GM18502 (cell line): Measurements from ENCODE around the gene SPATA32.

Experiments
- ATAC-seq: cut with Tn5 transposase; IDR thresholded peaks from one replicate; pipeline ENCODE4 v1.9.1; 2021; ENCODE audit warnings: mild to moderate bottlenecking; ENCODE audit not compliant: unreplicated experiment, poor library complexity

The SPATA32 gene

DNA sequence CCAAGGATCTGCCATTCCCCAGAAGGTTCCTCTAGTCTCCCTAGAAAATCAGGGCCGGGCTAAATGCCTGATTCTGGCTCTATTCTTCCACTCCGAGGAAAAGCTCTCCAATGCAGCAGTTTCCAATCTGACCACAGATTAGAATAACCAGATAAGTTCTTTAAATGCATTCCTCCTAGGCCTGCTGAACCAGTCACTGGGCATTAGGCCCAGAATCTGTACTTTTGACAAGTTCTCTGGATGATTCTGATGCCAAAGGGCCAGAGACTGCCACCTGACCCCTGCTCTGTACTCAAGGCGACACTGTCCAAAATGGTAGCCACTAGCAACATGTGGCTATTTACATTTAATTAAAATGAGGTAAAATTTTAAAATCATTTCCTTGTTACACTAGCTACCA lies 32.6 kb upstream of the SPATA32 start:
- no peak for ATAC-seq

DNA sequence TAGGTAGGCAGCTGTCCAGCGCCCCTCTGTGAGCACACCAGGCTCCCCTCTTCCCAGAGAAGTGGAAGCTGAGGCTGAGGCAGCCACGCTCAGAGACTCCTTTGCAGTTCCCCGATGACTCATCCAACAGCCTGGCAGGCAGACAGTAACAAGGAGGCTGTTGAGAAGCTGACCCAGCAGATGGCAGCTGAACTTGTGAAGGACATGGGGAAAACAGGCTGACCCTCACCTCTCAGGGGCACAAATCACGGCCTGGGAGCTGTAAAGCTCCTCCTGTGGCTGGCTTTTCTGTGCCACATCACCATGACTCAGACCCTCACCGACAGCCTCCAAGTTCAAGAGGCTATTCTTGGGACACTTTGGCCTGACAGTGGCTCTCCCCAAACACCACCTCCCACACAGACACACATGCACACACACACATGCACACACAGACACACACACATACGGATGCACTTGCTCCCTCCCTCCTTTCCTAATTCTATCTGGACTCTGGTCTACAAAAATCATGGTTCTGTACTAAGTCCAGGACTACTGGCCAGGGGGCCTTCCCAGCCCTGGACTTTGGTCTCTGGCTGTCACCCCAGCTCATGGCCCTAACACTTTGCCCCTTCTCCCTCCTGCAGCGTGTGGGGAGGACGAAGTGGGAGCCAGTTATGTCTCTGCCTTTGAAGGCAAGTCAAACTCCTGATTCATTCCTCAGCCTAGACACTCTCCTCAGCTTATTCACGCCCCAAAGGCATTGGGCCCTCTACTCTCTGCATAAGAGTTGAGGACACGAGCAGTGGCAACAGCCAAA lies 31.7 kb upstream of the SPATA32 start:
- ATAC-seq, result no peak

DNA sequence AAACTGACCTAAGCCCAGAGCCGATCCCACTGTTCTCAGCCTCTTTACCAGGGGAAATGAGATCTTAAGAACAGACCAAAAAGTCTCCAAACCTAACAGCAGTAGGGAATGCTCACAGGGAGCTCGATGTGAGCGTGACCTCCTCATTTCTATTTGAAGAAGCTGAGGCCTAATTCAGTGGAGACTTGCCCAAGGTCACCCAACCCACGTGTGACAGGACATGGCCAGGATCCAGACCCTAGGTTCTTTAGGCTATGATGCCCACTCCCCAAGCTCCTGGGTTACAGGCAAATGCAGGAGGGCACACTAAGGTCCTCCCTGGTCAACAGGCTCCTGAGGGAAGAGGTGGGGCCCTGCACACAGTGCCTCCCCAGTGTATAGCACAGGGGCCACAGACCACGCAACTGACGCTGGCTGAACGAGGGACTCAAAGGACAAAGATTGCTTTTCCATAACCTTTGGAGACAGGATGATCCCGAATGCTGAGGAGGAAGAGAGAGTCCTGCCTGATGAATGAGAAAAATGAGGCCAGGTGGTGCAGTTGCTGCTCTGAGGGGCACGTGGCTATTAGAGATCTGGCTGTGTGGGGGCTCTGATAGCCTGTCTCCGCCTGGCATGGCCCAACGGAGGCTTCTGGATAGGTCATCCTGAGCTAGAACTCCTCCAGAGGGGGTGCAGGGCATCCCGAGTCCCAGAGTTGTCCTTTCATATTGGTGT lies 31.0 kb upstream of the SPATA32 start:
- ATAC-seq, result no peak

DNA sequence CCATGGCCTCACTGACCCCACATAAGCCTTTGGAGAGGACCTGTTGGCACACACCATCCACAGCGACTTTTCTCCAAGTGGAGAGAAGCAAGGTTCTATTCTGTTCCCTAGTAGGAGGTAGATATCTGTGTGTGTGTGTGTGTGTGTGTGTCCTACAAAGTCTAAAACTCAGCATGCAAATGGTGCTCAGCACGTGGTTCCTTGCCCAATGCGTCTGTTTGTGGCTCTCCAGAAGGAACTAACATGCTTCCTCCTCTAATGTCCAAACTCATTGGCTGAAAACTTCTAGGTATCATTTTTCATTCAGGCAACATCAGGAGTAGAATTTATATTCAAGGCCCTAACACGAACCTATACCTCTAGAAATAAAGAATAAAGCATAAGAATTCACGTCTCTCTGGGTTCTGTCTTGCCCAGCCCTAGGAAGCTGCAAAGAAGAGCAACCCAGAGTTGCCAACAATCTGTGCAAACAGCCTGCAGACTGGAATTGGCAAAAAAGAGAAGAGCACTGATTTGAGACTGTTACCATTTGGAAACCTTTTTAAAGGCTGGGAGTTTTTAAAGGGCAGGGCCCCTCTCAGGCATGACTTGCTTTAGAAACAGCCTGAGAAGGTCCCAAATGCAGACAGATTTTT lies 29.4 kb upstream of the SPATA32 start:
- ATAC-seq, result no peak

DNA sequence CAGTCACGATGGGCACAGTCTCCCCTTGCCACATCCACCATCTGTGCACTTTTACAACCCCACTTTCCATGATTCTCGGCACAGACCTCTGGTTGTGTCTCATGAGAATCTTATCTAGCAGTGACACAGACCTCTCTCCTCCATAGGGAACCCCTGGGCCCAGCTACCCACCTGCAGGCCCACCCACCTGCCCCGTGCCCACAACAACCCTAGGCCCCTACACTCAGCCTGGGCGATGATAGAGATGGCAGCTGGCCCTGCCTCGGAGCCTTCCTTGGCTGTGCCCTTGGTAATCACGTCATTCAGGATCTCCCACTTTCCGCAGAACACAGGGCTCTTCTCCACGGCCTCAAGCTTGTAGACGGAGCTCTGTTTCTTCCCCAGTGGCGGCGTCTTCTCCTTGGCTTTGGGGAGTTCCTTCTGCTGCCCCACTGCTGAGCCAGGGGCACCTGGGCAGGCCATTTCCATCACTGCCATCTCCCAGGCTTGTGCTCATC lies 28.4 kb upstream of the SPATA32 start:
- no peak for ATAC-seq

DNA sequence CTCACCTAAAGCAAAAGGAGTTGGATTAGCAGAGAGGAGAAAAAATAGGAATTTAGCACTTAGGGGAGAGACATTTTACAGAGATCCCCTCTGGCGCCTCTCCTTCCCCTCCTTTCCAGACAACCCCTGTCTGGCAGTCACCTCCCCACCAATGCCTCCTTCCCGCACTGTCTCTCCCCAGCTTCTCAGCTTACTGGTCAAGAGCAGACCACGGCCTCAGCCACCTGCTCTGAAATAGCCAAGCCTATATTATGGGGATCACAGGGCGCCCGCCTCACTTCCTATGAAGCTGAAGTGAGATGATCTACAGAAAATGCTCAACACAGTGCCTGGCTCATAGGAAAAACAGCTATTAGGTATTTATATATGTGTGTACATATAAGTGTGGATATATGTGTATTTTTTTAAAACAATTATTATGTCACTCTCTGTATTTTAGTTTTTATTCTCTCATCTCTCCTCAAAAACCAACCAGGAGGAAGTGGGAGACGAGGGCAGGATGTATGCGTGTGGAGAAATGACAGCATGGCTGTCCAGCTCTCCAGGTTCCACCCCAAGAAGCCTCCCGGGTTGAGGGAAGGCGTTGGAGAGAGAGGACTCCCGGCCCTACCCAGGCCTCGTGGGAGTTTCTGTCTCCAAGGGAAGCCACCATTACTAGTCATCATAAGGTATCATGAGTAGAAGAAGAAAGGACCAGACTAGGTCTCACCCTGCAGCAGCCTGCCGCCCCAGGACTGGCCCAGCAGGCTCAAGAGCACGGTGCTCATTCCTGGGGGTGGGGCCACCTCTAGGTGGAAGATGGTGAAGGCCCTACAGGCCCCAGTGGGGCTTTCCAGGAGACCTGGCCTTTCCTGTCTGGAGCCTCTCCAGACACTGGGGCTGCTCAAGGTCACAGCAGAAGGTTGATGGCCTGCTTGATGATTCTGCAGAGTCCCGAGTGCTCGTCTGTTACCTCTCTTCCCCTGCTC lies 27.7 kb upstream of the SPATA32 start:
- no peak for ATAC-seq

DNA sequence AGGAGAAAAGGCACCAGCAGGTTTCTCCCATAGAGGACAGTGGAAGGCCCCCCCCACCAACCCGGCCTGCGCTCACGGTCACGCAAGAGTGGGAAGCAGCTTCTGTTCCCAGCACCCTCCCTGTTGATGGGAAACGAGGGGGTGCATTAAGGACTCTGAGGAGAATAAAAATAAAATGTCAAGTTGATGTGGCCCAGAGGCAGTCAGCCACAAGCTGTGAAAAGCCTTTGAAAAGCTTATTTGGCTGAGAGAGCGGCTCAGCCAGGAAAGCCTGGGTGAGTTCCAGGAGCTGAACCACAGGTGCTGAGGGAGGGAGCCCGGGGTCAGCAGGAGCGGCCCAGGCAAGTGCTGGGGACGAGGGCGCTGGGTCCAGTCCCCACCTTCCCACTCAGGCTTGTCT lies 26.9 kb upstream of the SPATA32 start:
- ATAC-seq, result no peak

DNA sequence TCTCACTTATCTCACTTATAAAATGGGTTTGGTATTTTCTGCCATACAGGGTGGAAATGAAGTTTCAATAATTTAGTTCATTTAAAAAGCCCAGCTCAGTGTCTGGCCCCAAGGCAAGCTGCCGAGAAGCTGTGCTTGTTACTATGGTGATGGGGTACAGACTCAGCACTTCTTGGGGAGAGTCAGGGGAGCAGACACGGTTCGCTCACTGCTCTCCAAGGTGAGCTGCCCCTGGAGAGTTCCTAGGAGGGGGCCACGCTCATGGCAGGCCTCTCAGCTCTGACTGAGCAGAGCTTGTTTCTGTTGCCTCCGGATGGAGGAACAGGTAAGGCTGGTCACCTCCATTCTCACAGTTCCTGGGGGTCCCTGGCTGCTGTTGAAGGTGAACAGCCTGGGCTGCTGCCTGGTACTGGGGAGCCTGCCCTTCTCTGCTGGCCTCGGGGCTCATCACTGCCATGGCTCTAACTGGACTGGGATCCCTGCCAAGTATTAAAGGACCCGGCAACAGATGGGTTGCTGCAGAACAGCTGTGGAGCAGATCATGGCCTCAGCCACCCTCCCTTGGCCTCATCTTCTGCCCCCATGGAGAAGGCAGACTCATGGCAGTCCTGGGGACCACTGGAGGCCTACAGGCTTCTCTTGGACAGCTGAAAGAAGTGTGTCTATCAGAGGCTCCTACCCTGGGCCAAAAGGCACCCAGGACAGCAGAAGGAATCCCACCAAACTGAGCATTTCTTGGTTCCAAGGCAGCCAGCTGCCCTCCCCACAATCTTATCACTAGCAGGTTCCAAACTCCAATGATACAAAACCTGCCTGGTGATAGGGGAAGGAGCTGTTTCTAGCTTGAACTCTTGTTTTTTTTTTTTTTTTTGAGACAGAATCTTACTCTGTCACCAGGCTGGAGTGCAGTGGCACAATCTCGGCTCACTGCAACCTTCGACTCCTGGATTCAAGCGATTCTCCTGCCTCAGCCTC lies 25.9 kb upstream of the SPATA32 start:
- ATAC-seq, result no peak

DNA sequence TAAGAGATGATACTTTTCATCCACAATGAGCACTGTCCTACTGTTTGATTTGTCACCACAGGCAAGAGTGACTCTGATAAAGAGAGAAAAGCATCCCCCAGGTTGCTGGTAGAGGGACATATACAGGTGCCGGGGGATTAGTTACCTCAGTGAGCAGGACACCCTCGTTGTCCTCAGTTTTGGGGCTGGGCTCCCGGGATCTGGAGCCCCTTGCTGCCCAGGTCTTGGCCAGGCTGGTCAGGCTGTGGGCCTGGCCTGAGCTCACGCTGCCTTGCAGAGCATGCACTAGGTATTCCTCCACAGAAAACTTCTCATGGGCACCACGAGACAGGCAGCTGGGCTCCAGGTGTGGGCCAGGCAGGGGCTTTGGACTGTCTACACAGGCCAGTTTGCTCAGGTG lies 24.4 kb upstream of the SPATA32 start:
- ATAC-seq, result no peak

DNA sequence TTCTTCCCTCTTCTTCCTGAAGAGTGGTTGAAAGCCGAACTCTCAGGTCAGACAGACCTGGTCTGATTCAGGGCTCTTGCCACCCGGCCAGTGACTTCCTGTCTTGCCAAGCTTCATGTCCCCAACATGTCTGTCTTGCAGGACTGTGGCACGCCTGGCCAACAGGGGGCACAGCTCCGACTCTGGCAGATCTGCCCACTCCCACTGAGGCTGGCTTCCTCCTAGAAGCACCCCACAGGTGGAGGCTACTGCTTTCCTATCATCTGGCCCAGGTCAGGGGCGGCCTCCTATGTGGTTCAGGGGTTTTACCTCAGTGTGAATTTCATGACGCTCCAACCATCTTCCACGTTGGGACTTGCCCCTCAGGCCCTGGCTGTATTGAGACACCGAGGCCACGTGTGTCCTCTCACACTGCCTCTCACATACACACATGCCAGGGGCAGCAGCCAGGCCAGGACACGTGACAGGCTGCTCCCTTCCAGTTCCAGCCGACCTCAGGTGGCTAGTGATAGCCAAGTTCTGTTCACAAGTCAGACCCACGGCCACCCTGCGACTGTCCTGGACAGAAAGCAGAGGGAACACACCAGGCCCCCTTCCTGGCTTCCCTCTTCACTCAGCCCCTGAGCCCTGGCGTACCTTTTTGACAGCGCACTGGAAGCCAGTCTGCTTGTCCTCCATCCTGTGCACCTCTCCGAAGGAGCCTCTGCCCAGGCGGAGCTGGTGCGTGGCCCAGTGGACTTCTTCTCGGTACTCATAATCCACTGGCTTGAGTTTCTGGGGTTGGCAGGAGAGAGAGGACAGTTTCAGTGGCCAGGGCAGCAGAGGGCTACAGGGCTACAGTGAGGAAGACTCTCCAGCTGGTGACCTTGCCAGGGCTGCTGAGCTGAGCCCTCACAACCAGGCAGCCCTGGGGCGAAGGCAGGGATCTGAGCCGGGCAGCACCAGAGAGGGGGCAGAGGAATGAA lies 22.6 kb upstream of the SPATA32 start:
- ATAC-seq, result no peak

DNA sequence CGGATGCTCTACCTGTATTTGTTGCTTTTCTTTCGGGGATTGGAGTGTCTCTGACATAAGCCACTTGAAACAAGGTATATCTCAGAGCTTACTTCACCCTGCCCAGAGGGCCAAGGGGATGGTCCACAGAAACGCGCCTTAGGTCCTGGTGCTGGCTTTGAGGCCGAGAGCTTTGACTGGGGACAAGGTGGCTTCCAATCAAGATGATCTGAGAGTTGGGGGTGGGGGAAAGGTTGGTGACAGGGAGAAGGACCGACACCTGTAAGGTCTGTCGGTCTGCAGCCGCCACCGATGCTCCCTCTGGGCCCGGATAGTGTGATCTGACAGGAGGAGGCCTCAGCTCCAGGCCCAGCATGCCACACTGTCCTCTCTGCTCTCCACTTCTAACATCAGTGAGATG lies 21.8 kb upstream of the SPATA32 start:
- no peak for ATAC-seq

DNA sequence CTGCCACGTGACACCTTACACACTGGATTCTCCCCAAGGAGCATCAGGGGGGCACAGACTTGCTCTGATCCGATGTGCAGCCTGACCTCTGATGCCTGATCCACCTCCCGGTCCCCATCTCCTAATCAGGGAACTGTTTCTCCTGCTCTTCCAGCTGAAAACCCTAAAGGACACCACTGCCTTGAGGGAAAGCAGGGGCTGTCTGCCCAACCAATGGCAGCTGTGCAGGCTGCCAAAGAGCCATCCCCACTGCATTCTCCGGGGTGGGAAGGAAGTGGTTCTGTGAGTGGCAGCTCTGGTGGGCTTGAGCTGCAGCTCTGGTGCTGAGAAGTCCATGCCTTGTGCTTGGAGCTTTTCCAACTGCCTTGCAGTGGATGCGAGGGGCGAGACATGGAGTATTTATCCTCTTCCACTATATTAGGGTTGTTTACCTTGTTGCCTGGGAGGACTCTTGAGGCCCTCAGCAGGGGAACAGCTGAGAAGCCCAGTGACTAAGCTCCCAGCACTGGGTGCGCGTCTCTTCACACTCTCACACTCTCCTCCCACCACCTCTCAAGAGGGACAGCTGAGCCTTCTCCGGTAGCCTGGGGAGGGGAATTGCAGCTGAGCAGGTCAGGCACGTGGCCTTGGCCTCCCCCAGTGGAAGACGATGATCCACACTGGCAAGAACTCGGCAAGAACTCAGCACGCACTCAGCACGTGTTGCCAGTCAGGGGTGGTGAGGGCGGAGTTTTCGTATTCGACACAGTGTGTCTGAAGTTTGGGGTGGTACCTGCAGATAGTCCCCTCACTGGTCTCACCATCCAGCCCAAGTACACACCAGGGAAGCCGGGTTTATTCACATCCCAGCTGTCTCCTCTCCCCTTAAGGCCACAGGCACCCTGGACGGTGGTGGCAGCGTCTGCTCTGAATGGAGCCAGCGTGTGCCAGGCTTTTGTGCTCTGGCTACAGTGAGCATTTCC lies 21.1 kb upstream of the SPATA32 start:
- no peak for ATAC-seq

DNA sequence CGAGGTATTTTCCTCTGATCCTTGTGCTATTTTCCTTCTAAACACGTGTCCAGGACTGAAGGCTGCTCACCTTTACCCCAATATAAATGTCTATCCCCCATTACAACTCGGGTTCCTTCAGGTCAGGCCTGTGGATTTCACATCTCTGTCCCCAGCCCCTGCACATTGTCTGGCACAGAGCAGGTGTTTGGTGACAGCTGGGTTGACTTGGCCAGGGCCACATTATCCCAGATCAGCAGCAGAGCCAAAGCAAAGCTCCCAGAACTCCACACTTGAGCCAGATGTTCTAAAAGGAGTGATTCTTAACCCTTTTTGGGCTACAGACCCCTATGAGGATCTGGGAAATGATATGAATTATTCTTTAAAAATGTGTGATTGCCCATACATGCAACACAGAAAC lies 18.0 kb upstream of the SPATA32 start:
- no peak for ATAC-seq

DNA sequence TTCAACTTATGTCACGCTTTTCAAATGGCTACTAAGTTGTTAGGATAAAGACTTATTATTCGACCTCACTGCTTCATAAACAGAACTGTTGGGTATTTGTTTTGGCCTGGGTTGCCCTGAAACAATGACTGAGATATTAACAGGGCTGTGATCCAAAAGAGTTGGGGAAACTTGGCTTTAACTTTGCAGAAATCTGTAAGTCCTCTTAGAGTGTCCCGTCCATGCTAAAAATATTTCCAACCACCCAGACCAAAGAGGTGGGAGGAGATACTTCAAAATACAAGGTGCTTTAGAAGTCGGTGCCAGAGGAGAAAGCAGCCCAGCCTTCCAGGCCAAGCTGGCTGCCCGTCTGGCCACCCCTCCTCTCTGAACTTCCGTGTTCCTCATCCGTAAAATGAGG lies 16.1 kb upstream of the SPATA32 start:
- ATAC-seq, result no peak

DNA sequence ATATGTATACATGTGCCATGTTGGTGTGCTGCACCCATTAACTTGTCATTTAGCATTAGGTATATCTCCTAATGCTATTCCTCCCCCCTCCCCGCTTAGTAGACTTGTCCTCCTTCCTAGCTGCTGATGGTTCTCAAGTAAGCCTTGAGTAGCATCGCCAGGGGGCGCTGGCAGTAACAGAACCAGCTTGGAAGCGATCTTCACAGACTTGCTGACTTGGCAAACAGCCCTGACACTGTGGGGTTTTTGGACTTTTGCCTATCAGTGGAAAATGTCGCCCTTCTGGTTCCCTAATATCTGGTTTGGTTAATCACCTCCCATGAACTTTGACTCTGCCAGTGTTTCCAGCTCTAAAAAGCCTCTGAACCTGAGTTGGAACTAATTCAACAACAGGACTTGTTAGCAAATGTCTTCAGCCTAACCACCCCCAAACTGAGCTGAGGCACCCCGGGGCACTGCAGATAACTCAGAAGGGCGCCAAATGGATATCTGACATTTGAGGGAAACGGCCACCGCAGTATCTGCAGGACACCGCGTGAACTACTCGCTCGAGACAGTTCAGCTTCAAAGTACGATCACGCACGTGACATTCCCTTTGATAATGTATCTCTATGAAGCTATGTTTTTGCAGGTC lies 15.4 kb upstream of the SPATA32 start:
- no peak for ATAC-seq

DNA sequence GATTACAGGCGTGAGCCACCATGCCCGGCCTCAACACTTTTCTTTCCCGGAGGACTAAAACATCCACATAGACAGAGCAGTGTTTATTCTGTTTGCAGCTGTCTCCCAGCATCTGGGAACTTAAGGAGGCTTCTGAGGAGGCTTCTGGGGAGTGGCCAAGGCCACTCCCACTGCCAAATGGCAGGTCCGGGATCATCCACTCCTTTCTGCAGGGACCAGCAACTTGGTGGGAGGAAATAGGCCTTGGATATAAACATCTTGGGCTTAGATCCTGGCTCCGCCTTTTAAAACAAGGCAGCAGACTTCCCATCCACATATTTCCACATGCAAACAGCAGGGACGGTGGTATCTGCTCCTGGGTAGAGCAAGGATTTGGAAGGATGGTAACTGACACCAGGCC lies 14.1 kb upstream of the SPATA32 start:
- ATAC-seq, result no peak
